ENCODE data around the gene SCUBE1.

DNA sequence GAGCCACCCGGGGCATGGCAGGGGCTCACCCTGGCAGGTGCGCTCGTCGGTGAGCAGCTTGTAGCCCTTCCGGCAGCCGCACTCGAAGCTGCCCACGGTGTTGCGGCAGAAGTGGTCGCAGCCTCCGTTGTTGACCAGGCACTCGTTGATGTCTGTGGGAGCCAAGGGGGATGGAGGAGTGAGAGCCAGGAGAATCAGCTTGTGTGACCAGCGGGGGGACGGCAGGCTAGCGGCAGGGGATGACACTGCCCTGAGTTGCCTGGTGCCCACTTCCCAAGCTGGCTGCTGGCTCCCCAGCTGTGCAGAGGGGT, 111.5 kb downstream of the SCUBE1 start:
- TF ChIP-seq, protein P1, sequence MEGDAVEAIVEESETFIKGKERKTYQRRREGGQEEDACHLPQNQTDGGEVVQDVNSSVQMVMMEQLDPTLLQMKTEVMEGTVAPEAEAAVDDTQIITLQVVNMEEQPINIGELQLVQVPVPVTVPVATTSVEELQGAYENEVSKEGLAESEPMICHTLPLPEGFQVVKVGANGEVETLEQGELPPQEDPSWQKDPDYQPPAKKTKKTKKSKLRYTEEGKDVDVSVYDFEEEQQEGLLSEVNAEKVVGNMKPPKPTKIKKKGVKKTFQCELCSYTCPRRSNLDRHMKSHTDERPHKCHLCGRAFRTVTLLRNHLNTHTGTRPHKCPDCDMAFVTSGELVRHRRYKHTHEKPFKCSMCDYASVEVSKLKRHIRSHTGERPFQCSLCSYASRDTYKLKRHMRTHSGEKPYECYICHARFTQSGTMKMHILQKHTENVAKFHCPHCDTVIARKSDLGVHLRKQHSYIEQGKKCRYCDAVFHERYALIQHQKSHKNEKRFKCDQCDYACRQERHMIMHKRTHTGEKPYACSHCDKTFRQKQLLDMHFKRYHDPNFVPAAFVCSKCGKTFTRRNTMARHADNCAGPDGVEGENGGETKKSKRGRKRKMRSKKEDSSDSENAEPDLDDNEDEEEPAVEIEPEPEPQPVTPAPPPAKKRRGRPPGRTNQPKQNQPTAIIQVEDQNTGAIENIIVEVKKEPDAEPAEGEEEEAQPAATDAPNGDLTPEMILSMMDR (IDR thresholded peaks at IDR 0.05; ENCODE audit: poor library complexity): no peak
- no peak for TF ChIP-seq EZH2 (IDR thresholded peaks at IDR 0.05; ENCODE audit: borderline replicate concordance)
